DMS 273 treated with DMSO at 0.1 percent for 48 hours (cell line): ENCODE data around the gene AIF1.
A peak's percentile ranks its signal among the peaks of the same experiment; 100 is the strongest.

Experiments used
- DNase-seq: peaks from one replicate; lab custom pipeline; 2025; lab: John Stamatoyannopoulos, UW

The AIF1 gene

GRCh38 chr6:31620586-31621319 lies 5.7 kb downstream of the AIF1 start, which contains the start of gene PRRC2A:
Gene PRRC2A, plus strand, starts transcription at chr6:31620715. Its CDS starts 2,075 bp downstream, at chr6:31622790.
- peak; percentile 55 for DNase-seq

DNA sequence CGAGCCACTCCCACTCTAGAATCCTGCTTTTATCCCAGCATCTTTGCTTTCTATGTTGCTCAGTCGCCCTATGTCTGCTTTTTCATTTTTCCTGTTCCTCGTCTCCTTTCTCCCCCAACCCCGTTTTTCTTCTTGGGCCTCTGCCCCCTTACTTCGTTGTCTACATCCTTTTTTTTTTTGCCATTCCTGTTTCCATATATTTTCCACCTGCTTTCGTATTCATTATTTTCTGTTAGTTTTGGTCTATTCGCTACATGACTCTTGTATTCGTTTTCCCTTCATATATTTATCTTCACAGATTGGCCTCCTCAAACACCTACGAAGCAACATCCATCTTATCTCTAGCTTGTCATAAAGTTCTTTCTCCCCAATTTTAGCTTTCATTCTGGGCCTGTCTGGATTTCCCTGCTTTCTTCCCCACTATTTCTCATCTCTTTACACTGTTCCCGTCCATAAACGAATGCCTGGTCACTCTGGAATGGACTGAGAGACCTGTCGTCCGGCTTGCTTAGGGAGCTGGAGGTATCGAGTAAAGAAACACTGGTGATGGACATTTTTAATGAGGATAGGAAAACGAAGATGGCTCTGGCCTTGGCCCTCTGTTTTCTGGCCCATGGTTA lies 6.4 kb downstream of the AIF1 start:
- no peak for DNase-seq

DNA sequence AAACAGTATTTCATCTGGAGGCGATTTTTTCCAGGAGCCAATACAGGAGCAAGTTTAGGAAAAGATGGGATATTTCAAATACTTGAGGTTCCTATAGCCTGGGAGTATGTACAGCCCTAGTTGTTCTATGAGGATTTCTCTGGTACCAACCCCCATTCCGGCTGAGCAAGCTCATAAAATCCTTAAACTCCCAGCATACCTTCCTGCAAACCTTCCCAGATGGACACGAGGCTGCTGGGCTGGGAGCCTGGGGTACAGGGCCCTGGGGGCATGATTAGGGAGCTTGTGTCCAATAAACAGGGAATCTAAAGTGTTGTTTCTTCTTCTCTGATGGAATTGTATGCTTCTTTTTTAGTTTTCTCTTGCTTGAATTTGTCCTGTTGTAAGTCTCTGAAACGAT lies 7.0 kb downstream of the AIF1 start:
- DNase-seq = no peak

GRCh38 chr6:31622684-31623091 lies 7.7 kb downstream of the AIF1 start:
- DNase-seq = no peak

DNA sequence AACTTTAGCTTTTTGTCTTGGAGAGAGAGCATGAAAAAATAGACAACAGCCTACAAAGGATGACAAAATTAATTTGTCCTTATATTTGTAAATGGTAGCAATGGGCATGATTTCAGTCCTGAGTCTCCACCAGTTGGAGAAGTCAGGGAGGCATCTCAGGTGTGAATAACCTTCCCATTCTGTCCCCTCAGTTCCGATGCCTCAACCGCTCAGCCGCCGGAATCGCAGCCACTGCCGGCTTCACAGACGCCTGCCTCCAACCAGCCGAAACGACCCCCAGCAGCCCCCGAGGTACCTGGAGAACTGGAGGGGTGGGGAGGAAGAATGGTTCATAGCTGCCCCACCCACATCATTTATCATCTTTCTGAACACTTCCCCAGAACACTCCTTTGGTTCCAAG lies 9.0 kb downstream of the AIF1 start:
- DNase-seq = no peak

GRCh38 chr6:31626952-31627351 lies 11.9 kb downstream of the AIF1 start:
- DNase-seq = no peak

DNA sequence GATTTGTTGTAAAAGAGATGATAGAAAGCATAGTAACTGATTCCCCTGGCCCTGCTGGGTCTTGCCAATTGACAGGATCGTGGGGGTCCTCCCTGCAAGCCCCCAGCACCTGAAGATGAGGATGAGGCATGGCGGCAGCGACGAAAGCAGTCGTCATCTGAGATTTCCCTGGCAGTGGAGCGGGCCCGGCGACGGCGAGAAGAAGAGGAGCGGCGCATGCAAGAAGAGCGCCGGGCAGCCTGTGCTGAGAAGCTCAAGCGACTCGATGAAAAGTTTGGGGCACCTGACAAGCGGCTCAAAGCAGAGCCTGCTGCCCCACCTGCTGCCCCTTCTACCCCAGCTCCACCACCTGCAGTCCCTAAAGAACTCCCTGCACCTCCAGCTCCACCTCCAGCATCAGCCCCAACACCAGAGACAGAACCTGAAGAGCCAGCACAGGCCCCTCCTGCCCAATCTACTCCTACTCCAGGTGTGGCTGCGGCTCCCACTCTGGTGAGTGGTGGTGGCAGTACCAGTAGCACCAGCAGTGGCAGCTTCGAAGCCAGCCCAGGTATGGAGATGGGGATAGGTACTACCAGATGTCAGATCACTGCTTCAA lies 12.8 kb downstream of the AIF1 start:
- DNase-seq = no peak

DNA sequence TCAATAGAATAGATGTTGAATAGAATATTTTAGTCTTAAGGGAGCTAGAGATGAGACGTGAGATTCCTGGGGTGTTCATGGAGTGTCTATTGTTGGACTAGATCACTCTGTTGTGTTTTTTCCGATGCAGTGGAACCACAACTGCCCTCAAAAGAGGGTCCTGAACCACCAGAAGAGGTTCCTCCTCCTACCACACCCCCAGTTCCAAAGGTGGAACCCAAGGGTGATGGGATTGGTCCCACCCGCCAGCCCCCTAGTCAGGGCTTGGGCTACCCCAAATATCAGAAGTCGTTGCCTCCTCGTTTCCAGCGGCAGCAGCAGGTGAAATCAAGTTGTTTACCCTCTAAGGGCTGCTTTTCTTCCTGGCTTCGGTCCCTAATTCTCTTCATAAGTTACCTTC lies 14.0 kb downstream of the AIF1 start:
- no peak for DNase-seq

GRCh38 chr6:31630177-31630934 lies 15.3 kb downstream of the AIF1 start:
- DNase-seq = no peak

GRCh38 chr6:31631209-31631608 lies 16.2 kb downstream of the AIF1 start:
- DNase-seq = no peak

GRCh38 chr6:31631681-31632278 lies 16.7 kb downstream of the AIF1 start:
- no peak for DNase-seq

DNA sequence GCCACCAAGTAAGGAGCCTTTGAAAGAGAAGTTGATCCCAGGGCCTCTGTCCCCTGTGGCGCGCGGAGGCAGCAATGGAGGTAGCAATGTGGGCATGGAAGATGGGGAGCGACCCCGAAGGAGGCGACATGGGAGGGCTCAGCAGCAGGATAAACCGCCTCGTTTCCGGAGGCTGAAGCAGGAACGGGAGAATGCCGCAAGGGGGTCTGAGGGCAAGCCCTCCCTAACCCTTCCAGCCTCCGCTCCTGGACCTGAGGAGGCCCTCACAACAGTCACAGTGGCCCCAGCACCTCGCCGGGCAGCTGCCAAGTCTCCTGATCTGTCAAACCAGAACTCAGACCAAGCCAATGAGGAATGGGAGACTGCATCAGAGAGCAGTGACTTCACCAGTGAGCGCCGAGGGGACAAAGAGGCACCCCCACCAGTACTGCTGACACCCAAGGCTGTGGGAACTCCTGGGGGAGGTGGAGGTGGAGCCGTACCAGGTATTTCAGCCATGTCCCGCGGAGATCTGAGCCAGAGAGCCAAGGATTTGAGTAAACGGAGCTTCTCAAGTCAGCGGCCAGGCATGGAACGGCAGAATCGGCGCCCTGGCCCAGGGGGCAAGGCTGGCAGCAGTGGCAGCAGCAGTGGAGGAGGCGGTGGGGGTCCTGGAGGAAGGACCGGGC lies 17.4 kb downstream of the AIF1 start:
- no peak for DNase-seq

- no peak for DNase-seq
Observed at GRCh38 chr6:31633447-31633846, 18.4 kb downstream of the AIF1 start.

DNA sequence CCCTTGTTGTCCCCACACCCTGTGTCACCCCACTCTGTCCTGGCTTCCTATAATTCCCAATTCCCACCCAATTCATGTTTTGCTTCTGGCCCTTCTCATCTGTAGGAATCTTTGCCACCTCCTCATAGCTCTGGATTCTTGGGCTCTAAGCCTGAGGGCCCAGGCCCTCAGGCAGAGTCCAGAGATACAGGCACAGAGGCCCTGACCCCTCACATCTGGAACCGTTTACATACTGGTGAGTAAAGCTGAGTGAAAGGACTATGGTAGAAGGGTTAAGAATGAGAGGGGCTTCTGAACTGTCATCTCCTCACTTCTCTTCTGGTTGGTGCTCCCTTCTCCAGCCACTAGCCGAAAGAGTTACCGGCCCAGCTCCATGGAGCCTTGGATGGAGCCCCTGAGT lies 19.1 kb downstream of the AIF1 start:
- DNase-seq = no peak

DNA sequence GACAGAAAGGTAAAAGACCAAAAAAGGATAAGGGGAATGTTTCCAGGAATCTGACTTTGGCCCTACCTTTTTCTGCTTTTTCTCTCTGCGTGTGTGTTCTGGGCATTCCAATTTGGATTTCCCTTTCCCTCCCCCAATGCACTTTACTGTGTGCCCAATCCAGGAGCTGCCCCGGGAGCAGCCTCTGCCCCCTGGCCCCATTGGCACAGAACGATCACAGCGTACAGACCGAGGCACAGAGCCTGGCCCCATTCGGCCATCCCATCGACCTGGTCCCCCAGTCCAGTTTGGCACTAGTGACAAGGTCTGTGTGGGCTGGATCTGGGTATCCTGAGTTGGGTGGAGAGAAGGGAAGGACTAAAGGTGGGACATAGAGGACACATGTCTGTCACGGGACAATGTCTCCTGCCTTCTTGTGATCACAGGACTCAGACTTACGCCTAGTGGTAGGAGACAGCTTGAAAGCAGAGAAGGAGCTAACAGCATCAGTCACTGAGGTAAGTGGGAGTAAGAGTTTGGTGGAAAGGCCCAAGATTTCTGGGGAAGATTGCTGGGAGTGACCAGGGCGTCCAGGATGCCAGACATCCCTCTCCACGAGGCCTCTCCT lies 20.0 kb downstream of the AIF1 start:
- no peak for DNase-seq

DNA sequence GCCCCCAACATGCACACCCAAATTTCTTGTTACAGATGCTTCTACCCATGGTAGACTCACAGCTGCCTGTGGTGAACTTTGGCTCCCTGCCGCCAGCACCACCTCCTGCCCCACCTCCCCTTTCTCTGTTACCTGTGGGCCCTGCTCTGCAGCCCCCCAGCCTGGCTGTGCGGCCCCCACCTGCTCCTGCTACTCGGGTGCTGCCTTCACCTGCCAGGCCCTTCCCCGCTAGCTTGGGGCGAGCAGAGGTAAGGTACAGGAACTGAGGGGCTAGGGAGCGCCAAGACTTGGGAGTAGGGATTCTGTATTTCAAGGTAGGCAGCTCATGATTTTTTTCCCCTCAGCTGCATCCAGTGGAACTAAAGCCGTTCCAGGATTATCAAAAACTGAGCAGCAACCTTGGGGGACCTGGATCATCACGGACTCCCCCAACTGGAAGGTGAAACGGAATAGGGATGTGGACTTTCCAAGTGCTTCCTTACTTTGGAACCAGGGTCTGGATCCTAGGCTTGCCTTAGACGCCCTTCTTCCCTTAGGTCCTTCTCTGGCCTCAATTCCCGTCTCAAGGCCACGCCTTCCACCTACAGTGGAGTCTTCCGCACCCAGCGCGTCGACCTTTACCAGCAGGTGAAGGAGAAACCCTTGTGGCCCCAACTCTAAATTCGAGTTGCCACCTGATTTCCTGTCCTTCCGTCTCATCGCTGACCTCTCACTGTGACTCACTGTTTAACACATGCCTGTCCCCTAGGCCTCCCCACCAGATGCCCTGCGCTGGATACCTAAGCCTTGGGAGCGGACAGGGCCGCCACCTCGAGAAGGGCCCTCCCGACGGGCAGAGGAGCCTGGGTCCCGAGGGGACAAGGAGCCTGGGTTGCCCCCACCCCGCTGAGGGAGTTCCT lies 21.9 kb downstream of the AIF1 start:
- DNase-seq = no peak

GRCh38 chr6:31639043-31639442 lies 24.0 kb downstream of the AIF1 start:
- DNase-seq = no peak

- no peak for DNase-seq
Observed at GRCh38 chr6:31639449-31639861, 24.4 kb downstream of the AIF1 start.

DNA sequence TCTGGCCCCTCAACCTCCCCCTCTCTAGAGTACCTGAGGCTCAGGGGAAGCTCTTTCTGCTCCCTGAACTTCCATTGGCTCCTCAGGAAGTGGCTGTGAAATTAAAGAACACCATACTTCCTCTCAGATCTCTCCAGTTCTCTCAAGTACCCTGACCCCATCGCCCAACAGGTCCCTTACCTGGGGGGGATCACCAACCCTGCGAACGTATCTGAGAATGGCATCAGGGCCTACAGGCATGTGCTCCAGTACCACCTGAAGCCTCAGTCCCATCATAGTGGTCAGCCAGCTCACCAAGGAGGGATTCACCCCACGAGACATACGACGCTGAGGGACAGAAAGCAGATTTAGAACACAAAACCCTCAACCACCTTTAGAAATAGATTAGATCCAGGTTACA lies 25.6 kb downstream of the AIF1 start:
- no peak for DNase-seq

DNA sequence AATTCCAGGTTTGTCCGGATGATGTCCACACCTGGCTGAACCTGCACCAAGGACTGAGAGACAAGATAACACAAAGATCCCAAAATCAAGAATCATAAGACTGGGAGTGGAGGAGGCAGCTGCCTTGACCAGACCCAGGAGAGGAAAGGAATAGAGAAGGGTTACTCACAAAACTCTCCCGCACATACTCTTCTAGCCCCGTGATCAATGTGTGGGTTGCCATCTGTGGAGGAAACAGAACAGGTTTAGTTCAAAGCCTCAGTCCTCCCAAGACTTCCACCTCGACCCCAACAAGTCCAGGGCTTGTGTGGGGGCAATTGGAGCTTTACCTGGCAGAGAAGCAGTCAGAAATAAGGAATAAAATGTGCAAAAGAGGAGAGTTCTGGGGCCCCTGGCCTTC lies 26.3 kb downstream of the AIF1 start:
- no peak for DNase-seq
